Measurements from ENCODE around the gene RFX8. TPM values are rescaled to one million over a fixed set of nuclear protein-coding genes. Genes with fewer than 3 reads are reported as not detected.

The RFX8 gene
- total RNA-seq, 4 donors from 2014 or later = not detected

DNA sequence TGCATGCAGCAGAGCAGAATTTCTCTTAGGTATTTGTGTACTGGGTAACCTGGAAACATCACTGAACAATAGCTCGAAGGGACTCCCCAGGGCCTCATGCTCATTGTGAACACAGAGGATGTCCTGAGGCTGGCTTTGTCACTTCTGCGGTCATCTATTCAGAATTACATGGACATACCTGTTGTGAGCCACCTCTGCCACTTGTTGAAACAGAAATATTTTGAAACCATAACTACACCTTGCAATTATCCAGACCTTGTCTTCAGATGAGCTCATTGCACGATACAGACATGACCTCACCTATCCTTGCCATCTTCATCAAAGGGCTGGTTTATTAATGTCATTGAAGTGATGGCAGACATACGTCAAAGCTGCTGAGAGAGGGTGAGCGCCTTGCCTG lies 64.2 kb downstream of the RFX8 start:
- Histone ChIP-seq H3K4me3 (no peak overlapping the region), H3K36me3 (no peaks in the 10 kb centered on the region), H3K9me3 (no peaks in the 10 kb centered on the region), H3K27ac (no peak overlapping the region), H3K27me3 (no peaks in the 10 kb centered on the region), H3K4me1 (no peaks in the 10 kb centered on the region)
- 73 to 75% methylated on average over 3 to 5 of the region's 5 CpGs for WGBS, 2 donors (ENCODE audit: low coverage in 1 of 2)
- intact Hi-C loops (cut with DNase I; ENCODE audit: low total_unique reads) = no loop called here
- TF ChIP-seq, protein P1, sequence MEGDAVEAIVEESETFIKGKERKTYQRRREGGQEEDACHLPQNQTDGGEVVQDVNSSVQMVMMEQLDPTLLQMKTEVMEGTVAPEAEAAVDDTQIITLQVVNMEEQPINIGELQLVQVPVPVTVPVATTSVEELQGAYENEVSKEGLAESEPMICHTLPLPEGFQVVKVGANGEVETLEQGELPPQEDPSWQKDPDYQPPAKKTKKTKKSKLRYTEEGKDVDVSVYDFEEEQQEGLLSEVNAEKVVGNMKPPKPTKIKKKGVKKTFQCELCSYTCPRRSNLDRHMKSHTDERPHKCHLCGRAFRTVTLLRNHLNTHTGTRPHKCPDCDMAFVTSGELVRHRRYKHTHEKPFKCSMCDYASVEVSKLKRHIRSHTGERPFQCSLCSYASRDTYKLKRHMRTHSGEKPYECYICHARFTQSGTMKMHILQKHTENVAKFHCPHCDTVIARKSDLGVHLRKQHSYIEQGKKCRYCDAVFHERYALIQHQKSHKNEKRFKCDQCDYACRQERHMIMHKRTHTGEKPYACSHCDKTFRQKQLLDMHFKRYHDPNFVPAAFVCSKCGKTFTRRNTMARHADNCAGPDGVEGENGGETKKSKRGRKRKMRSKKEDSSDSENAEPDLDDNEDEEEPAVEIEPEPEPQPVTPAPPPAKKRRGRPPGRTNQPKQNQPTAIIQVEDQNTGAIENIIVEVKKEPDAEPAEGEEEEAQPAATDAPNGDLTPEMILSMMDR (IDR thresholded peaks at IDR 0.05) = no peak
- no peak for TF ChIP-seq POLR2A (IDR thresholded peaks at IDR 0.05)
- TF ChIP-seq EP300 (IDR thresholded peaks at IDR 0.05; ENCODE audit: low read depth) = no peak
- TF ChIP-seq POLR2AphosphoS5 (IDR thresholded peaks at IDR 0.05) = no peak
- in situ Hi-C loops (cut with MboI; ENCODE audit: low pct_ligation_motif_present in 1 of 4, low pct_unique_long_range_greater_than_20kb in 1 of 4, low sequenced_read_pairs in 3 of 4) = loop anchor here in 3 of 4 donors (10.0 to 25.0 kb wide), 3 partner anchors 414 to 427 kb away; no protein-coding TSS in a partner anchor
- DNase-seq = no peak

DNA sequence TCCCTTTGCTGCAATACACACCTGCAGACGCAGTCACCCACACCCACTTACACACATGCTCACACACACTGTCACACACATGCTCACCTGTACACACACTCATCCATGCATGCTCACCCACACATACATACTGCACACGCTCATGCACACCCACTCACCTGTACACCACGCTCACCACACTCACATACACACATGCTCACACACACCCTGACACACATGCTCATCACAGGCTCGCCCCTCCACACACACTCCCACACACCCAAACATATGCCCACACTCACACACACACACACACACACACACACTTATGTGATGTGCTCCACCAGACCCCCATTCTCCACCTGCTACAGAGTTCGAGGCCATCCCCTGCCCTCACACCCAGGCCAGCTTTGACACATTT lies 64.8 kb downstream of the RFX8 start:
- Histone ChIP-seq H3K4me1 (no peaks in the 10 kb centered on the region), H3K27me3 (no peaks in the 10 kb centered on the region), H3K9me3 (no peaks in the 10 kb centered on the region), H3K4me3 (no peak overlapping the region), H3K36me3 (no peaks in the 10 kb centered on the region), H3K27ac (no peak overlapping the region)
- TF ChIP-seq POLR2AphosphoS5 (IDR thresholded peaks at IDR 0.05) = no peak
- no peak for TF ChIP-seq POLR2A (IDR thresholded peaks at IDR 0.05)
- TF ChIP-seq, protein P1 (IDR thresholded peaks at IDR 0.05) = no peak
- in situ Hi-C loops (cut with MboI; ENCODE audit: low pct_ligation_motif_present in 1 of 4, low pct_unique_long_range_greater_than_20kb in 1 of 4, low sequenced_read_pairs in 3 of 4) (loop anchor here in 3 of 4 donors (10.0 to 25.0 kb wide), 3 partner anchors 415 to 427 kb away; no protein-coding TSS in a partner anchor), intact Hi-C loops (cut with DNase I; ENCODE audit: low total_unique reads) (no loop called here)
- DNase-seq = no peak
- WGBS, 2 donors (ENCODE audit: low coverage in 1 of 2) = 81 to 100% methylated on average over 2 to 5 of the region's 5 CpGs

- no peak for TF ChIP-seq EP300 (IDR thresholded peaks at IDR 0.05; ENCODE audit: low read depth)
- TF ChIP-seq POLR2AphosphoS5 (IDR thresholded peaks at IDR 0.05) = no peak
- TF ChIP-seq POLR2A (IDR thresholded peaks at IDR 0.05) = no peak
- TF ChIP-seq, protein P1 (IDR thresholded peaks at IDR 0.05) = no peak
- H3K27me3 ChIP-seq = no peaks in the 10 kb centered on the region
- no peaks in the 10 kb centered on the region for H3K4me1 ChIP-seq
- DNase-seq = no peak
- in situ Hi-C loops (cut with MboI; ENCODE audit: low pct_ligation_motif_present in 1 of 4, low pct_unique_long_range_greater_than_20kb in 1 of 4, low sequenced_read_pairs in 3 of 4) (loop anchor here in 3 of 4 donors (10.0 to 25.0 kb wide), 3 partner anchors 415 to 428 kb away; no protein-coding TSS in a partner anchor), intact Hi-C loops (cut with DNase I; ENCODE audit: low total_unique reads) (no loop called here)
- H3K9me3 ChIP-seq = no peaks in the 10 kb centered on the region
- no peak overlapping the region for H3K27ac ChIP-seq
- no peak overlapping the region for H3K4me3 ChIP-seq
- no peaks in the 10 kb centered on the region for H3K36me3 ChIP-seq
- WGBS, 2 donors (ENCODE audit: low coverage in 1 of 2) = 81% methylated on average over 5 of the region's 5 CpGs; no CpG with 5 or more reads in 1 of the 2 donors
Measured at GRCh38 chr2:101409699-101410098, 65.2 kb downstream of the RFX8 start.

GRCh38 chr2:101408925-101409324 lies 66.0 kb downstream of the RFX8 start:
- TF ChIP-seq, protein P1 (IDR thresholded peaks at IDR 0.05) = no peak
- TF ChIP-seq POLR2A (IDR thresholded peaks at IDR 0.05) (no peak), EP300 (IDR thresholded peaks at IDR 0.05; ENCODE audit: low read depth) (no peak), POLR2AphosphoS5 (IDR thresholded peaks at IDR 0.05) (no peak)
- H3K27me3 ChIP-seq = no peaks in the 10 kb centered on the region
- H3K36me3 ChIP-seq = no peaks in the 10 kb centered on the region
- in situ Hi-C loops (cut with MboI; ENCODE audit: low pct_ligation_motif_present in 1 of 4, low pct_unique_long_range_greater_than_20kb in 1 of 4, low sequenced_read_pairs in 3 of 4) (loop anchor here in 1 of 4 donors (25.0 kb wide), 1 partner anchor 428 kb away; no protein-coding TSS in a partner anchor), intact Hi-C loops (cut with DNase I; ENCODE audit: low total_unique reads) (no loop called here)
- no peaks in the 10 kb centered on the region for H3K4me1 ChIP-seq
- H3K4me3 ChIP-seq = no peak overlapping the region
- H3K9me3 ChIP-seq = no peaks in the 10 kb centered on the region
- 67 to 69% methylated on average over 5 to 6 of the region's 6 CpGs for WGBS, 2 donors (ENCODE audit: low coverage in 1 of 2)
- no peak for DNase-seq
- no peak overlapping the region for H3K27ac ChIP-seq

All from transverse colon (tissue), 4 donors.